Measurements from ENCODE around the gene ZNF830.
"Not testable (repeated sequence)": the region's sequence is repeated elsewhere in the genome, so short reads cannot be mapped to it uniquely, and the experiment has no call there.

ZNF830 gene, protein sequence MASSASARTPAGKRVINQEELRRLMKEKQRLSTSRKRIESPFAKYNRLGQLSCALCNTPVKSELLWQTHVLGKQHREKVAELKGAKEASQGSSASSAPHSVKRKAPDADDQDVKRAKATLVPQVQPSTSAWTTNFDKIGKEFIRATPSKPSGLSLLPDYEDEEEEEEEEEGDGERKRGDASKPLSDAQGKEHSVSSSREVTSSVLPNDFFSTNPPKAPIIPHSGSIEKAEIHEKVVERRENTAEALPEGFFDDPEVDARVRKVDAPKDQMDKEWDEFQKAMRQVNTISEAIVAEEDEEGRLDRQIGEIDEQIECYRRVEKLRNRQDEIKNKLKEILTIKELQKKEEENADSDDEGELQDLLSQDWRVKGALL

DNA sequence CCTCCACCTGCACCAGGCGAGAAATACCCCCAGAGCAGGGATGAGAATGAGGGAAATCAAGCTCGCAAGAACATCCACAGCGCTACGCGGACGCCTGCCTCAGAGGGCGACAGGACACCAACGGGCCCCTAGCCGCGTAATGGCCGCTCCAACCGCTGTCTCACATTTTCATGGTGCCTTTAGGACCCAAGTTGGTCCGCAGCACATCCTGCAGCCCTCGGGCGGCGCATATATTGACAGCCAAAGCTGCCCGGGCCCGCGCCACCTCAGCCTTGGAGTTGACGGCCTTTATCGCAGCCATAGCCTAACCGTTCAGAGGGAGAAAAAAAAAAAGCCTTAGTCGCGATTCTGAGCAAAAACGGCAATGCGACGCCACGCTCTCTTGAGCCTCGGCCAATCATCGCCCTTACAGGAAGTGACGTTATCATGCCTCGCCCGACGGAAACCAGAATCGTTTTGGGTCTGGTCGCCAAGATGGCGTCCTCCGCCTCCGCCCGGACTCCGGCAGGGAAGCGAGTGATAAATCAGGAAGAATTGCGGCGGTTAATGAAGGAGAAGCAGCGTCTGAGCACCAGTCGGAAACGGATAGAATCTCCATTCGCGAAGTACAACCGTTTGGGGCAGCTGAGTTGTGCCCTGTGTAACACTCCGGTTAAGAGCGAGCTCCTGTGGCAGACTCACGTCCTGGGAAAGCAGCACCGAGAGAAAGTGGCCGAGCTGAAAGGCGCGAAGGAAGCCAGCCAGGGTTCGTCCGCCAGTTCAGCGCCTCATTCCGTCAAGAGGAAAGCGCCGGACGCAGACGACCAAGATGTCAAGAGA is at the start of gene ZNF830, which contains the start of gene CCT6B:
Gene ZNF830, plus strand, starts transcription at position 448 of the 819 bp plus-strand sequence. Its CDS starts 27 bp downstream, at position 475.
Gene CCT6B, minus strand, starts transcription at position 368 of the 819 bp plus-strand sequence. Its CDS starts 67 bp downstream, at position 301.
- DNase-seq (ENCODE audit: low read depth) = peak; percentile 97

GRCh38 chr17:34913001-34913400 is 48.3 kb upstream of the ZNF830 start:
- DNase-seq (ENCODE audit: low read depth) = no peak

DNA sequence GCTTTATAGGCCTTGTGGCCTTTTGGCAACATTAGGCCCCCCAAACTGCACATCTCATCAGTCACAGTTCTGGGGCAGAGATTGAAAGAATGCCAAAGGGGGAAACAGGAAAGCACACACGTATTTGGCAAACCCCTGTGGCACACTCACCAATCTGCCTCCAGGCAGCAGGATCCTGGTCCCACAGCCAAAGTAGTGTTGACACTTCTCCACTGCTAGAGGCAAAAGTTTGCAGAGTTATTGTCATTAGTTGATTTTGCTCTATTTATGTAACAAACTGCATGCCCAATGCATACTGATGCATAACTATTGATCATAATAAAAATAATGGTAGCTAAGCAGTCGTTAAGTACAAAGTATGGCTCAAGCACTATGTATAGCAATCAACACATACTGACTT is 45.2 kb upstream of the ZNF830 start:
- no peak for DNase-seq (ENCODE audit: low read depth)

GRCh38 chr17:34917381-34917780 is 44.0 kb upstream of the ZNF830 start:
- DNase-seq (ENCODE audit: low read depth) = no peak

DNA sequence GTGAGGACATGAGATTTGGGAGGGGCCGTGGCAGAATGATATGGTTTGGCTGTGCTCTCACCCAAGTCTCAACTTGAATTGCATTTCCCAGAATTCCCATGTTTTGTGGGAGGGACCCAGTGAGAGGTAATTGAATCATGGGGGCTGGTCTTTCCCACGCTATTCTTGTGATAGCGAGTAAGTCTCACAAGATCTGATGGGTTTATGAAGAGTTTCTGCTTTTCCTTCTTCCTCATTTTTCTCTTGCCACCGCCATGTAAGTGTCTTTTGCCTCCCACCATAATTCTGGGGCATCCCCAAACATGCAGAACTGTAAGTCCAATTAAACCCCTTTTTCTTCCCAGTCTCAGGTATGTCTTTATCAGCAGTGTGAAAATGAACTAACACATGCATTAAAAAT is 40.7 kb upstream of the ZNF830 start:
- no peak for DNase-seq (ENCODE audit: low read depth)

GRCh38 chr17:34926661-34927060 is 34.7 kb upstream of the ZNF830 start:
- DNase-seq (ENCODE audit: low read depth) = no peak

GRCh38 chr17:34930283-34930682 is 31.1 kb upstream of the ZNF830 start:
- no peak for DNase-seq (ENCODE audit: low read depth)

DNA sequence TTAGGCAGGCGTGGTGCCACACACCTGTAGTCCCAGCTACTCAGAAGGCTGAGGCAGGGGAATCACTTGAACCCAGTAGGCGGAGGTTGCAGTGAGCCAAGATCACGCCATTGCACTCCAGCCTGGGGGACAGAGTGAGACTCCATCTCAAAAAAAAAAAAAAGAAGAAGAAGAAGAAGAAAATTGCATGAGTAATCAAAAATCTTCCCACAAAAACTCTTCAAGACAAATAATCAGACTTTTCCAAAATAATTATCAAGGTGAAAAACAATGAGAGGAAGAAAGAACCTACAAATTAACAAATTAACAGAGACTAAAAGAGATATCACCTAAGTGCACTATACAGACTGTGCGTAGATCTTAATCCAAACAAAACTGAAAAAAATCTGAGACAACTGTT is 10.6 kb upstream of the ZNF830 start:
- DNase-seq (ENCODE audit: low read depth) = not testable (repeated sequence)

- DNase-seq (ENCODE audit: low read depth) = no peak
Measured at GRCh38 chr17:34958438-34958837, 2.9 kb upstream of the ZNF830 start.

DNA sequence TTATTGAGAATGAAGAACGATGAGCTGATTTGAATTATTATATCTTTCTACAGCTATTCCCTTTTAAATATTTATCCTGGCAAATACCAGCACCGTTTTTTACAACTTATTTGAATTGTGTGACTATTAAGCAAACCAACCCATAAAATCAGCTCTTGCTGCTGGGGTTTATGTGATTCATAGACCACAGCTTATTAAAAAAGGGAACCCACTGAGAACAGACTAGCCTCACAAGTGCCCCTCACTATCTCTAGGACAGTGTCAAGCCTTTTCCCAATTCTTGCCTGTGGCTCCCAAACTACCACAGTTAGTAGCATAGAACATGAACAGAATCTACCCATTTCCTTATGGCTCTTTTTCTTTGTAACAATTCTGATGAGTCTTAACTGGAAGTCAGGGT is 12.8 kb downstream of the ZNF830 start:
- DNase-seq (ENCODE audit: low read depth) = no peak

GRCh38 chr17:34974794-34975785 is 13.8 kb downstream of the ZNF830 start:
- peak; percentile 8 for DNase-seq (ENCODE audit: low read depth)

- no peak for DNase-seq (ENCODE audit: low read depth)
Measured at GRCh38 chr17:34979153-34979552, 17.8 kb downstream of the ZNF830 start.

- peak; percentile 32 for DNase-seq (ENCODE audit: low read depth)
Measured at GRCh38 chr17:34979650-34980352, 18.5 kb downstream of the ZNF830 start.

DNA sequence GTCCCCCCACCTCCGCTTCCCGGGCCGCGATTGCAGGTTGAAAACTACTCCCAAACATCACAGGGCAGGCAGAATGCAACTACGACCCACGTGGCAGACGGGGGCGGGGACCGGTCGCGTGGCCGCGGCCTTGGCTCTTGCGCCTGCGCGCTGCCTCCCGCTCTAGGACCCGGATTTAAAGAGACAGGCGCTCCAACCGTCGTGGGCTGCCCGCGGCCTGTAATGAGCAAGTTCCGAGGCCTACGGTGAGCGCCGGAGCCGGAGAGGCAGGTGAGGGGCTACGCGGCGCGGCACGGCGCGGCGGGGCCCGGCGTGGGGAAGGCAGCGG is 19.0 kb downstream of the ZNF830 start, which contains the start of gene LIG3:
Gene LIG3, plus strand, starts transcription at position 160 of the 328 bp plus-strand sequence. CDS start 2,494 bp downstream, outside the sequence.
- DNase-seq (ENCODE audit: low read depth) = peak; percentile 95

DNA sequence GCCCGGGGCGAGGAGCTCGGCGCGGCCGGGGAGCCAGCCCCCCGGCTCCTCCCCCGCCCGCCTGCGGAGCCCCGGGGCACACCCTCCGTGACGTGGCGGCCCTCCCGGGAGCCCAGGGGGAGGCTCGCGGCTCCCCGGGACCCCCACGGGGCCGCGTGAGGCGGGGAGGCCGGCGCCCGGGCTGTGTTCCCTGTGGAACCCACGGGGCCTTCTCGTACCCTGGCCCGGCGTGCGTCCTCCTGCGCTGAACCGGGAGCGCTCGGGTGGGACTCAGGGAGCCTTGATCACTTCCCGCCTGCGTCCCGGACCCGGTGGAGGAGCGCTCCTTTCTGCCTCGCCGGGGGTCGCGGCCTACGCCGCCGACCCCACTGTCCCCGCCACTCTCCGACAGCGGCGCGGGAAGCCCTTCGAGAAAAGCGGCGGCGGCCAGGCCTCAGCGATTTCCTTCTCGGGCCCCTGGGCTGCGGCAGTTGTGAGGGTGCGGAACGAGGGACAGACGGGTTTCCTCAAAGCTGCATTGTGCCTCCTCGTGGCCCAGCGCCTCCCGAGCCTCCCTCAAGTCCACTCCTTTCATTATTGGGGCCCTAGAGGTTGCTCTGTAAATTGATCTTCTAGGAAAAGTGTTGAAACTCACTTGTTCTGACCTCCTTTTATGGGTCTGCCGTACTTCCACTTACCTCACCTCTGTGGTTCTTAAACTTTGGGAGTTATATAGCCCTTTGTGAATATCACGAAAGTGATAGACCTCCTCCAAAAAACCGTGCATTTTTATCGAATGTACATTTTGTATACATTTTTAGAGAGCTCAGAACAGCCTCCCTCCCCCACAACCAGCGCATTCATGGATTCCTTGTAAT is 19.6 kb downstream of the ZNF830 start:
- DNase-seq (ENCODE audit: low read depth) = peak; percentile 91

DNA sequence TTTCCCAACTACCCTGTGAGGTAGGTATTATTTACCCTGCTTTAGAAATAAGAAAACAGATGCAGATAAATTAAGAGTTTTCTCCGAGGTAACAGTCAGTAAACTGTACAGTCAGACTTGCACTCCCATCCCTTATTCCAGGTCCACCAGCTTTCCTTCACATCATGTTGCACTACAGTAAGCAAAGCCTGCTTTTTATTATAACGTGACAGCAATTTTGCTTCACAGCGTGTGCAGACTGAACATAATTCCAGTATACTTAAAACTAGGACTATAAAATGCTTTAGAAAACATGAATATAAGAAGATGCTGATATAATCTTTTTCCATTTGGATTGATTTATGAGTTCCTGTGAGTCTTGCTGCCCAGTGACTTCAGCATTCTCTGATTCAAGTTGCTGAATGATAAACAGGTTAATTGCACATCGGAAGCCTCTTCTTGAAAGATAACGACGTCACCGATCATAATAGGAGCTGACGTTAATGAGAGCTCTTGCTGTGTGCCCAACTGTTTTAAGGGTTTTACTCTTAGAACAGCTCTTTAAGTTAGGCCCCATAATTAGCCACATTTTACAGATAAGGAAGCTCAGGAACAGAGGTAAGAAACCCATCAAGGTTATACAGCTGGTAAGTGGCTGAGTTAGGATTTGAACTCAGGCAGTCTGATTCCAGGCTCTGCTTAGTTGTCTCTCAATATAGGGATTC is 20.4 kb downstream of the ZNF830 start:
- DNase-seq (ENCODE audit: low read depth) = peak; percentile 51

DNA sequence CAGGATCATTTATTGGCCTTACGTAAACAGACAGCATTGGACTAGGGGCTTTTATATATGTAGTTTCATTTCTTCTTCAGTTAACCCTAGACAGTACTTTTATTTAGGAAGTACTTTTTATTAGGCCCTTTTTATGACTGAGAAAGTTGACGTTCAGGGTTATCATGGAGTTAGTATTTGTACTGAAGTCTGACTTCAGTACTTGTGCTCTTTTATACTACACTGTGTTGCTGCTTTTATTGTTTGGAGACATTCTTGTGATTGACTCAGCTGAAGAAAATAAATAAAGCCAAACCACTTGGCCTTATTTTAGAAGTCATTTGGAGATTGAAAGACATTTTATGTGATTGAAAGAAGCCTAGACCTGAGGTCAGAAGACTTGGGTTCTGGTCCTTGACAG is 25.9 kb downstream of the ZNF830 start:
- no peak for DNase-seq (ENCODE audit: low read depth)

DNA sequence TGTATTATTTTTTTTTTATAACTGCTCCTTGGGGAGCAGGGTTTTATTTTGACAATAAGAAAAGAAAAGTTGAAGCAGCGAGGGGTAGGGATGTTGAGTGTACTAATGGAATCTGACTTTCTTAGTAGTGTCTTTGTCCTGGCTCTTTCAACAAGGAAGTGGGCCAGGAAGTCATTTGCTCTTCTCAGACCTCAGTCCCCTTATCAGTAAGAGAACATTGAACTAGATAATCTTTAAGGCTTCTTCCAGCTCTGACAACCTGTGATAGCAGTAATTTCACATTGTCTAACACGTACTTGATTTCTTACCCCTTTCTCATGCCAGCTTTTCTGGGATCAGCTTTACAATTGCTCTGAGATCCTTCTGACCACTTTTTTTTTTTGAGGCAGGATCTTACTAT is 27.3 kb downstream of the ZNF830 start:
- no peak for DNase-seq (ENCODE audit: low read depth)

GRCh38 chr17:34989473-34989872 is 28.1 kb downstream of the ZNF830 start:
- DNase-seq (ENCODE audit: low read depth) = no peak
